GM12873 (cell line): ENCODE data around the gene PTPRN.

ENCODE experiments used
- TF ChIP-seq, protein P1 (sequence below): IDR thresholded peaks from 2 replicates; pipeline ENCODE4 v1.5.1; 2012; ENCODE audit warnings: low read depth, mild to moderate bottlenecking, moderate library complexity, low read length, control low read depth; ENCODE audit not compliant: insufficient read depth; ENCODE audit errors: missing control alignments

Gene PTPRN

DNA sequence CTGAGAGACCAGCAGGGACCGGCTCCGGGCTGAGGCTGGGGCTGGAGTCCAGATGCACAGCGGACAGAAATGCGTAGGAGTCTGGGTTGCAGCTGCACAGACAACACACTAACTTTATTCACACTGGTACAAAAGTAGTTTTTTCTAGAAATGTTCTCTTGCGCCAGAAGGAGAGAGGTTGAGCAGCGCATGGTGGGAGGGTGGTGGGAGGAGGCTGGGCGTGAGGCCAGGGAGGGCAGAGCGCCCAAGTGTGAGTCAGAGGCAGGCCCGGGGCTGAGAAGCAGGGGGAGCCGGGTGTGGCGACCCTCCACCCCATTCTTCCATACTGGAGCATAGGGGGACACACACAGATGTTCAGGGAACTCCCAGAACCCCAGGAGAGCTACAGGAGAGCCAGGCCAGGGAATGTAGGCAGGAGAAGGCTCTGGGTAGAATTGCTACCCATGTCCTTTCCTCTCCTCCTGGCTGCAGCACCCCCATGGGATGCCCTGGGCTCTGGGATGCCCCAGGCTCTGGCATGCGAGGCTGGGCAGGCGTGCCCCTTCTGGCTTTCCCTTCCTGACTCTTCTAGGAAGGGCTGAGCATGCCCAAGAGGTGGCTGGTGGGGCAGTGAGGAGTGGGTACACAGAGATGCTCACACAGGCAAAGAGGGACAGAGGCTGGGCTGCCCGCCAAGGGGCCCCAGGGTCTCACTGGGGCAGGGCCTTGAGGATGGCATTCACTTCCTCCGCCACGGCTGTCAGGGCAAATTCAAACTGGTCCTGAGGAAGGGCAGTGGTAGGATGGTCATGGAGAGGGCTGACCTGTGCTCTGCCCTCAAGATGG is 19.5 kb downstream of the PTPRN start:
- TF ChIP-seq, protein P1, sequence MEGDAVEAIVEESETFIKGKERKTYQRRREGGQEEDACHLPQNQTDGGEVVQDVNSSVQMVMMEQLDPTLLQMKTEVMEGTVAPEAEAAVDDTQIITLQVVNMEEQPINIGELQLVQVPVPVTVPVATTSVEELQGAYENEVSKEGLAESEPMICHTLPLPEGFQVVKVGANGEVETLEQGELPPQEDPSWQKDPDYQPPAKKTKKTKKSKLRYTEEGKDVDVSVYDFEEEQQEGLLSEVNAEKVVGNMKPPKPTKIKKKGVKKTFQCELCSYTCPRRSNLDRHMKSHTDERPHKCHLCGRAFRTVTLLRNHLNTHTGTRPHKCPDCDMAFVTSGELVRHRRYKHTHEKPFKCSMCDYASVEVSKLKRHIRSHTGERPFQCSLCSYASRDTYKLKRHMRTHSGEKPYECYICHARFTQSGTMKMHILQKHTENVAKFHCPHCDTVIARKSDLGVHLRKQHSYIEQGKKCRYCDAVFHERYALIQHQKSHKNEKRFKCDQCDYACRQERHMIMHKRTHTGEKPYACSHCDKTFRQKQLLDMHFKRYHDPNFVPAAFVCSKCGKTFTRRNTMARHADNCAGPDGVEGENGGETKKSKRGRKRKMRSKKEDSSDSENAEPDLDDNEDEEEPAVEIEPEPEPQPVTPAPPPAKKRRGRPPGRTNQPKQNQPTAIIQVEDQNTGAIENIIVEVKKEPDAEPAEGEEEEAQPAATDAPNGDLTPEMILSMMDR = no peak

DNA sequence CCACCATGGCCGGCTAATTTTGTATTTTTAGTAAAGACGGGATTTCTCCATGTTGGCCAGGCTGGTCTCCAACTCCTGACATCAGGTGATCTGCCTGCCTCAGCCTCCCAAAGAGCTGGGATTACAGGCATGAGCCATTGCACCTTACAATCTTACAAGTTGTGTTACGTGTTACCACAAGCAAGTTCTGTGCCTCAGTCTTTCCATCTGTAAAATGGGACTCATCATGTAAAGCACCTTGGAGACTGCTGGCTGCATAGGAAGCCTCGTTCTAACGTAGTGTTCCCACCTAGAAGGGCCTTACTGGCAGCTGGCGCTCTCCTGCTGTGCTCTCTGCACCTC is 20.0 kb downstream of the PTPRN start:
- TF ChIP-seq, protein P1 = no peak

DNA sequence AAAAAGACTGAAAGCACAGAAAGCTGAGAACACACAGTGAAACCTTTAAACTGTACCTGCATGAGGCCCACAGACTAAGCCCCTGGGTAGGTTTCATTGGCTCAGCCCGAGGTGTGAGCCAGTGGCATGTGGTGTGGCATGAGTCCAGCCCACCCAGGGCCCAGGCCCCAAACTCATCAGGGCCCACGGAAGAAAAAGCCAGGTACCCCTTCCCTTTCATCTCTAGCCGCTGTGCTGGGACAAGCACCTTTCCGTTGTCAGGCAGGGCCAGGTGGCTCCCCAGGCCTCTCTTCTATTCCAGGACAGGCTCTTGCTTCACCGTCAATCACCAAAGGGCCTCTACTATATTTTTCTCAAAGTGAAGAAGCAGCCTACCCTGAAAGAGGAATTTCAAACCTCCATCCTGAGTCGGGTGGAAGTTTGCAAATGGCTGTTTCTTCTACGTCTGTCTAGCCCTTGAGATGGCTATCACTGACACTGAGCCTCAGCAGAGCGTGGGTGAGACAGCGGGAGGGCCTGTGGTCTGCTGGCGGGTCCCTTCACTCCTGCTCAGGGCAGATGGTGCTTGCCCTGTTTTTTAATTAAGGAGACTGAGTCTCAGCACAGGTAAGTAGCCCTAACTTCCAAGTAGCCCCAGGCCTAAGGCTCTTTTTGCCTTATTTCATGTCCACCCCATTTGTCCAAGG is 21.5 kb downstream of the PTPRN start:
- TF ChIP-seq, protein P1 = no peak

DNA sequence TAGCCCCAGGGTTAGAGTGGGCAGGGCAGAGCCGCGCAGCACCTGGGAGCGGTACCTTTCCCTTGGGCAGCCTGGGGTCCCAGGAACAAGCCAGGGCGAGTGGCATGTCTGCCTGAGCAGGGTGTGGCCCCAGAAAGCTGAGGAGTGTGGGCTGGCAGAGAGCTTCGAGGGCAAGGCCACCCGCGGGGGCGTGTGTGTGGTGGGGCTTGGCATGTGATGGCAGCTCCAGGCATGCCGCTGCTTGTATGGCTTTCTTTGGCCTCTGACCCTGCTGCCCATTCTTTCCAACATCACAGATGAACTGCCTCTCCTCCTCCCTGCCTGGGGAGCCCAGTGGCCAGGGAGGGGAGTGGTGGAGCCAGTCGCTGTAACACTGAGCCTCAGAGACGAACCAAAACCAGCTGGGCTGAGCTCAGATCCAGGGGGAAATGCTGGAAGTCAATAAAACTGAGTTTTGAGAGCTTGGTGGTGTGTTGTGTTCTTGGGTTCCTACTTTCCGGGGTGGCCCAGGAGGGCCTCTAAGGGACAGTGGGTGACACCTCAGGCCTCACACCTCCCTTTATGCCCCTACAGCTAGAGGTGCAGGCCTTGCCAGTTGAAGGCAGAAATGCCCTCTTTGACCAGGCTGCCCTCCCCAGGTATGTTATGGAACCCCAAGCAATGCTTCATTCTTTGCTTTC is 22.6 kb downstream of the PTPRN start:
- TF ChIP-seq, protein P1 = no peak

DNA sequence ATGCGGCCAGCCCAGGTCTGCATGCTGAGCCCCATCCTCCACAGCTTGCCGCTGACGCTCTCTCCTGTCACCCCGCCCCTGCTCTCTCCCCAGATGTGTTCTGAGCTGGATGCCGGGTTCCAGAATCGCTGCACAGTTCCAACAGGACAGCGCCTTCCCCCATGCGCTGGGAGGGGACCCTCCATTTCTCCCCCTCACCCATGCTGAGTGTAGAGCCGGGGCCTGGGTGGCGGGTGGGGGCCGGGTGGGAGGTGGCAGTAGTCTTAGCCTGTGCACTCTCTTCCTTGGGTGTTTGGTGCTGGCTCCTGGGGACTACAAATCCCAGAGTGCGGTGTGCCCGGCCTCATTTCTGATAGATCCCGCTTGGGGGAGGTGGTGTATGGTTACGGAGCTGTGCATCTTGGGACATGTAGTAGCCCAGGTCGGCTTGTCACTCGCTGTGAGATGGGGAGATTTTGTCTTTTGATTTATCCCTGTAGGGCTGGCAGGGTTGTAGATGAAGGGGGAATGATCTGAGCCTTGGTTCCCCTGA is 23.2 kb downstream of the PTPRN start:
- TF ChIP-seq, protein P1 = no peak

DNA sequence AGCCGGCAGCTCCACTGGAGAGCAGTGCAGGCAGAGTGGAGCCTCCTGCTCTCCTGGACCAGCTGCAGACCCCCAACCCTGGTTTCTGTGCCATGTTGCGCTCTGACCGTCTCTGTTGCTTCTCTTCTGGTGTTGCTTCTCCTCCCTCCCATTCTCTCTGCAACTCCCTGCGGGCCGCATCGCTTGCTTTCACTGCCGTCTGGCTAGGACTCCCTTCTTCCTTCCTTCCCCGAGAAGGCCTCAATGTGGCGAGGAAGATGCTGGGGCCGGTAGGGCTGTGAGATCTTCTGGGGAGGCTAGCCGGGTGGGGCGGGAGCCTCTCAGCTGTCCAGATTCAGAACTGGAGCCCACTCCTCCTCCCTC is 23.8 kb downstream of the PTPRN start:
- TF ChIP-seq, protein P1 = no peak
